H1 (cell line): ENCODE data around the gene TMEM209. TPM values are rescaled to one million over a fixed set of nuclear protein-coding genes. Genes with fewer than 3 reads are reported as not detected.

Source experiments
- CTCF ChIA-PET: fragments of 300-600 bp; sonication (Branson Sonifier 250); formaldehyde crosslinking; loops from one replicate; lab custom pipeline; 2021; ENCODE audit not compliant: partially characterized antibody; lab: Charles Lee
- POLR2A ChIA-PET: fragments of 300-600 bp; sonication (Branson Sonifier 250); formaldehyde crosslinking; loops from one replicate; lab custom pipeline; 2021; ENCODE audit warnings: inconsistent platforms; ENCODE audit not compliant: partially characterized antibody; lab: Charles Lee
- DNase-seq, 2 experiments: peaks; one replicate each; pipeline versions ENCODE4 v3.0.0 to v3.0.0-alpha.2; 2010 to 2022; ENCODE audit warnings: low spot score in 2 of 2, low read depth in 1 of 2, mixed read lengths in 1 of 2
- FAIRE-seq: peaks from 2 replicates; lab custom pipeline; 2011; peaks lifted over from hg19 to GRCh38; lab: Jason Lieb, UNC
- H2AFZ ChIP-seq: 2 replicates; pipeline ENCODE4 v1.8.1; 2012; ENCODE audit warnings: low read length, inconsistent platforms
- H2AK5ac ChIP-seq: 2 replicates; pipeline ENCODE4 v1.6.1; 2013; ENCODE audit warnings: low read depth, low read length
- H2BK120ac ChIP-seq: replicated peaks from 2 replicates; pipeline ENCODE3; 2013; ENCODE audit warnings: low read depth, low read length, inconsistent platforms
- H2BK12ac ChIP-seq: 2 replicates; pipeline ENCODE4 v1.6.1; 2013; ENCODE audit warnings: low read depth, low read length
- H2BK15ac ChIP-seq: 2 replicates; pipeline ENCODE4 v1.6.1; 2013; ENCODE audit warnings: low read length
- H2BK20ac ChIP-seq: 2 replicates; pipeline ENCODE4 v1.6.1; 2013; ENCODE audit warnings: low read length
- H2BK5ac ChIP-seq: 2 replicates; pipeline ENCODE4 v1.6.1; 2013; ENCODE audit warnings: low read depth, low read length
- H3K14ac ChIP-seq: 2 replicates; pipeline ENCODE4 v1.6.1; 2013; ENCODE audit warnings: inconsistent platforms; ENCODE audit not compliant: insufficient read length
- H3K18ac ChIP-seq: 2 replicates; pipeline ENCODE4 v1.6.1; 2013; ENCODE audit warnings: low read length; ENCODE audit errors: extremely low read depth
- H3K23ac ChIP-seq: 2 replicates; pipeline ENCODE4 v1.6.1; 2013; ENCODE audit warnings: inconsistent platforms; ENCODE audit not compliant: insufficient read length
- H3K23me2 ChIP-seq: 2 replicates; pipeline ENCODE4 v1.6.1; 2013; ENCODE audit warnings: low read depth, low read length
- H3K27ac ChIP-seq: 2 replicates; pipeline ENCODE4 v1.6.1; 2011; ENCODE audit warnings: low read depth, low read length, inconsistent platforms
- H3K27me3 ChIP-seq, 4 experiments: replicated peaks in 1 of 4; 1 replicate in 1 of 4; 2 replicates in 3 of 4; pipeline versions ENCODE4 v1.6.1 to v1.8.1; 2011 to 2013; ENCODE audit warnings: low read length in 3 of 4, mild to moderate bottlenecking in 3 of 4, inconsistent platforms in 2 of 4, mixed read lengths in 2 of 4, moderate library complexity in 1 of 4; ENCODE audit not compliant: control insufficient read depth in 3 of 4, insufficient read depth in 3 of 4; ENCODE audit errors: extremely low read depth in 1 of 4
- H3K36me3 ChIP-seq, 4 experiments: 2 replicates each; pipeline versions ENCODE4 v1.6.1 to v1.8.1; 2011 to 2013; ENCODE audit warnings: mild to moderate bottlenecking in 4 of 4, low read length in 3 of 4, moderate library complexity in 2 of 4, control low read depth in 1 of 4, inconsistent platforms in 1 of 4; ENCODE audit not compliant: insufficient read depth in 4 of 4, control insufficient read depth in 2 of 4
- H3K4ac ChIP-seq: replicated peaks from 2 replicates; pipeline ENCODE3; 2013; ENCODE audit warnings: low read length, low read depth, mixed read lengths, inconsistent platforms; ENCODE audit not compliant: insufficient read length
- H3K4me1 ChIP-seq, 4 experiments: replicated peaks in 1 of 4; 1 replicate in 1 of 4; 2 replicates in 3 of 4; pipeline versions ENCODE4 v1.6.1 to v1.8.1; 2011 to 2013; ENCODE audit warnings: low read length in 3 of 4, inconsistent platforms in 2 of 4, mixed read lengths in 1 of 4; ENCODE audit not compliant: insufficient read depth in 4 of 4, control insufficient read depth in 3 of 4
- H3K4me2 ChIP-seq, 2 experiments: 2 replicates each; pipeline versions ENCODE4 v1.6.1 to v1.8.1; 2011 to 2013; ENCODE audit warnings: low read depth in 2 of 2, low read length in 2 of 2, control low read depth in 1 of 2, inconsistent platforms in 1 of 2, mild to moderate bottlenecking in 1 of 2; ENCODE audit not compliant: insufficient read depth in 1 of 2
- H3K4me3 ChIP-seq, 4 experiments: fragments of 200-600, 300-600 bp in 1 of 4; sonication (generic), shearing (Covaris generic), sonication (Bioruptor Twin) in 1 of 4; 2 replicates each; pipeline versions ENCODE4 v1.5.1 to v1.8.1; 2011 to 2016; ENCODE audit warnings: low read length in 4 of 4, low read depth in 3 of 4, control low read depth in 2 of 4, inconsistent platforms in 2 of 4, mild to moderate bottlenecking in 2 of 4, mixed read lengths in 1 of 4, moderate library complexity in 1 of 4; ENCODE audit not compliant: insufficient read depth in 2 of 4; ENCODE audit errors: extremely low read depth in 1 of 4
- H3K56ac ChIP-seq: replicated peaks from 2 replicates; pipeline ENCODE3; 2013; ENCODE audit warnings: low read depth, mild to moderate bottlenecking, mixed read lengths, low read length, inconsistent platforms; ENCODE audit not compliant: insufficient read length
- H3K79me1 ChIP-seq: 2 replicates; pipeline ENCODE4 v1.6.1; 2013; ENCODE audit warnings: low read depth, low read length, control low read depth
- H3K79me2 ChIP-seq, 2 experiments: 2 replicates each; pipeline versions ENCODE4 v1.6.1 to v1.8.1; 2012 to 2013; ENCODE audit warnings: low read length in 2 of 2, mild to moderate bottlenecking in 2 of 2, inconsistent platforms in 1 of 2; ENCODE audit not compliant: insufficient read depth in 2 of 2, control insufficient read depth in 1 of 2
- H3K9ac ChIP-seq, 4 experiments: replicated peaks in 1 of 4; 1 replicate in 1 of 4; 2 replicates in 3 of 4; pipeline versions ENCODE4 v1.6.1 to v1.8.1; 2011 to 2013; ENCODE audit warnings: low read depth in 3 of 4, low read length in 3 of 4, control low read depth in 2 of 4, mild to moderate bottlenecking in 2 of 4, moderate library complexity in 2 of 4, inconsistent platforms in 1 of 4; ENCODE audit errors: extremely low read depth in 1 of 4
- H3K9me3 ChIP-seq, 2 experiments: 2 replicates each; pipeline versions ENCODE4 v1.6.1 to v1.8.1; 2012 to 2013; ENCODE audit warnings: mild to moderate bottlenecking in 2 of 2, moderate library complexity in 2 of 2, control low read depth in 1 of 2, inconsistent platforms in 1 of 2, low read depth in 1 of 2, low read length in 1 of 2, mixed read lengths in 1 of 2; ENCODE audit not compliant: insufficient read depth in 2 of 2
- H4K20me1 ChIP-seq, 2 experiments: replicated peaks in 1 of 2; 2 replicates each; pipeline versions ENCODE3 to v1.8.1; 2011 to 2013; ENCODE audit warnings: inconsistent platforms in 2 of 2, low read length in 2 of 2, mild to moderate bottlenecking in 1 of 2; ENCODE audit not compliant: insufficient read depth in 2 of 2, control insufficient read depth in 1 of 2
- H4K5ac ChIP-seq: 2 replicates; pipeline ENCODE4 v1.6.1; 2013; ENCODE audit warnings: low read length, low read depth, mixed read lengths, inconsistent platforms; ENCODE audit not compliant: insufficient read length
- H4K8ac ChIP-seq: 2 replicates; pipeline ENCODE4 v1.8.0; 2013; ENCODE audit warnings: mild to moderate bottlenecking, moderate library complexity, low read length, inconsistent platforms; ENCODE audit not compliant: insufficient read depth; ENCODE audit errors: extremely low read depth
- H4K91ac ChIP-seq: replicated peaks from 2 replicates; pipeline ENCODE3; 2013; ENCODE audit warnings: low read length, mixed read lengths, inconsistent platforms; ENCODE audit not compliant: insufficient read length
- CHD2 ChIP-seq: IDR thresholded peaks from 2 replicates; pipeline ENCODE4 v1.6.1; 2012; ENCODE audit warnings: low read length, improper control_type of control experiment
- RAD21 ChIP-seq, 2 experiments: IDR thresholded peaks in 1 of 2; conservative IDR thresholded peaks in 1 of 2; 2 replicates each; pipeline ENCODE4 v1.6.1; 2011; ENCODE audit warnings: low read depth in 2 of 2, low read length in 2 of 2, improper control_type of control experiment in 1 of 2, inconsistent platforms in 1 of 2, mild to moderate bottlenecking in 1 of 2, moderate library complexity in 1 of 2
- RFX5 ChIP-seq: IDR thresholded peaks from 2 replicates; pipeline ENCODE4 v1.6.1; 2011; ENCODE audit warnings: low read depth, low read length, improper control_type of control experiment, borderline replicate concordance
- RXRA ChIP-seq: IDR thresholded peaks from 2 replicates; pipeline ENCODE4 v1.6.1; 2011; ENCODE audit warnings: low read depth, mild to moderate bottlenecking, low read length, moderate library complexity; ENCODE audit not compliant: insufficient read depth
- WGBS, 2 experiments: shearing (Covaris generic) in 1 of 2; methylation state at CpG; one replicate each; pipeline versions ENCODE4 v1.1.6 to v1.1.7; 2013 to 2015; ENCODE audit warnings: low lambda C conversion rate in 2 of 2, mixed read lengths in 2 of 2, inconsistent platforms in 1 of 2, low coverage in 1 of 2, missing lambda C conversion rate in 1 of 2; ENCODE audit not compliant: insufficient replicate concordance in 2 of 2, insufficient coverage in 1 of 2, insufficient read length in 1 of 2; ENCODE audit errors: extremely low coverage in 1 of 2, missing lambda C conversion rate in 1 of 2; 5-methylcytosine and 5-hydroxymethylcytosine counted together
- polyA plus RNA-seq, 7 experiments: library from polyadenylated mRNA; depleted of rRNA in 3 of 7; stranded (reverse) in 5 of 7; unstranded in 2 of 7; fragments of >200 nt in 5 of 7; fragments of 200-250 nt in 2 of 7; gene quantifications; 1 replicate in 5 of 7; 2 replicates in 1 of 7; 4 replicates in 1 of 7; pipeline versions ENCODE4 v1.2.1 to v1.2.3, GENCODE V29; 2011 to 2013; ENCODE audit warnings: missing spikeins in 2 of 7, mixed read lengths in 2 of 7
- total RNA-seq: library from RNA; stranded (reverse); fragmentation: NEBNext Ultra II Directional; extraction: Animal tissue kit (Norgen Biotek cat#: 25700); gene quantifications from 2 replicates; pipeline ENCODE4 v1.2.1, GENCODE V29; 2021
- TF ChIP-seq, protein P1 (sequence below), 3 experiments: IDR thresholded peaks; 1 replicate in 2 of 3; 2 replicates in 1 of 3; pipeline versions ENCODE4 v1.5.1 to v1.6.1; 2011; ENCODE audit warnings: low read length in 3 of 3, mild to moderate bottlenecking in 3 of 3, inconsistent platforms in 2 of 3, low read depth in 1 of 3, moderate library complexity in 1 of 3; ENCODE audit not compliant: insufficient read depth in 1 of 3; ENCODE audit errors: control extremely low read depth in 1 of 3

Gene TMEM209
- total and polyA plus RNA-seq, 2 of the 8 experiments (the other 6 are each of a cell fraction or from before 2014, with no cell fraction given) = 28.5 to 30.5 TPM

- ChIA-PET CTCF (interaction anchor here (0.6 to 1.2 kb wide), 10 partner anchors 8 to 62 kb away, joined by 3 to 5 read pairs (median 4); no protein-coding TSS in a partner anchor), POLR2A (interaction anchor here (0.6 to 3.9 kb wide), 2 partner anchors 12 to 522 kb away, joined by 3 to 20 read pairs; partner anchors contain the start of gene TMEM209)
- no peak overlapping the region for H2BK12ac ChIP-seq
- H3K14ac ChIP-seq = no peak overlapping the region
- H2BK15ac ChIP-seq = no peak overlapping the region
- H3K56ac ChIP-seq = no peak overlapping the region
- H3K23ac ChIP-seq = no peak overlapping the region
- no peaks in the 10 kb centered on the region for H3K79me1 ChIP-seq
- H3K4me2 ChIP-seq = no peak overlapping the region
- H4K5ac ChIP-seq = no peak overlapping the region
- H3K23me2 ChIP-seq = no peaks in the 10 kb centered on the region
- no peak overlapping the region for H2BK20ac ChIP-seq
- FAIRE-seq = no peak
- H3K4ac ChIP-seq = no peak overlapping the region
- H3K4me1 ChIP-seq = no peaks in the 10 kb centered on the region
- H3K36me3 ChIP-seq = no peaks in the 10 kb centered on the region
- no peak overlapping the region for H4K8ac ChIP-seq
- H3K18ac ChIP-seq = no peak overlapping the region
- TF ChIP-seq CHD2 = no peak
- TF ChIP-seq, protein P1, sequence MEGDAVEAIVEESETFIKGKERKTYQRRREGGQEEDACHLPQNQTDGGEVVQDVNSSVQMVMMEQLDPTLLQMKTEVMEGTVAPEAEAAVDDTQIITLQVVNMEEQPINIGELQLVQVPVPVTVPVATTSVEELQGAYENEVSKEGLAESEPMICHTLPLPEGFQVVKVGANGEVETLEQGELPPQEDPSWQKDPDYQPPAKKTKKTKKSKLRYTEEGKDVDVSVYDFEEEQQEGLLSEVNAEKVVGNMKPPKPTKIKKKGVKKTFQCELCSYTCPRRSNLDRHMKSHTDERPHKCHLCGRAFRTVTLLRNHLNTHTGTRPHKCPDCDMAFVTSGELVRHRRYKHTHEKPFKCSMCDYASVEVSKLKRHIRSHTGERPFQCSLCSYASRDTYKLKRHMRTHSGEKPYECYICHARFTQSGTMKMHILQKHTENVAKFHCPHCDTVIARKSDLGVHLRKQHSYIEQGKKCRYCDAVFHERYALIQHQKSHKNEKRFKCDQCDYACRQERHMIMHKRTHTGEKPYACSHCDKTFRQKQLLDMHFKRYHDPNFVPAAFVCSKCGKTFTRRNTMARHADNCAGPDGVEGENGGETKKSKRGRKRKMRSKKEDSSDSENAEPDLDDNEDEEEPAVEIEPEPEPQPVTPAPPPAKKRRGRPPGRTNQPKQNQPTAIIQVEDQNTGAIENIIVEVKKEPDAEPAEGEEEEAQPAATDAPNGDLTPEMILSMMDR (IDR thresholded peaks at IDR 0.05; ENCODE audit: control extremely low read depth in 1 of 3, insufficient read depth in 1 of 3, low read depth in 1 of 3, low read length in 3 of 3) = peak in 2 of 3 experiments; percentile 15 to 40; a peak in 2 of 4 replicates
- TF ChIP-seq RFX5 = no peak
- TF ChIP-seq RAD21 (IDR thresholded peaks at IDR 0.05 in 1 of 2, conservative IDR thresholded peaks at IDR 0.05 in 1 of 2; ENCODE audit: low read depth in 2 of 2, low read length in 2 of 2) = peak; percentile 21 to 38; a peak in 3 of 4 replicates
- TF ChIP-seq RXRA = no peak
- 92% methylated on average over 1 of the region's 1 CpG; no CpG with 5 or more reads in 1 of the 2 experiments for WGBS, 2 experiments
- no peak overlapping the region for H2BK5ac ChIP-seq
- H3K9ac ChIP-seq = no peak overlapping the region
- no peaks in the 10 kb centered on the region for H3K9me3 ChIP-seq
- no peak overlapping the region for H2AFZ ChIP-seq
- H2AK5ac ChIP-seq = no peak overlapping the region
- H2BK120ac ChIP-seq = no peak overlapping the region
- H3K27ac ChIP-seq = no peak overlapping the region
- H3K4me3 ChIP-seq = no peak overlapping the region
- H3K27me3 ChIP-seq = no peaks in the 10 kb centered on the region
- H3K79me2 ChIP-seq = no peaks in the 10 kb centered on the region
- DNase-seq = no peak
- H4K91ac ChIP-seq = no peak overlapping the region
- H4K20me1 ChIP-seq = no peaks in the 10 kb centered on the region
Observed at GRCh38 chr7:130216750-130217149, 11.5 kb upstream of the TMEM209 start.
